Activated naive CD4-positive, alpha-beta T cell treated with anti-CD3 and anti-CD28 coated beads for 36 hours (primary cell): Measurements from ENCODE around the gene CACNB4. TPM values are rescaled to one million over a fixed set of nuclear protein-coding genes. Genes with fewer than 3 reads are reported as not detected.

Experiments used
- CTCF ChIA-PET: fragments of 350-600 bp; sonication (Branson Sonifier 250); formaldehyde crosslinking; loops from one replicate; lab custom pipeline; 2021; ENCODE audit warnings: antibody characterized with exemption; lab: Charles Lee
- DNase-seq: peaks from one replicate; pipeline ENCODE4 v3.0.0-alpha.2; 2020
- H3K27ac Mint-ChIP-seq: one replicate; pipeline ENCODE4 v1.8.0; 2021; ENCODE audit warnings: mild to moderate bottlenecking, mixed read lengths
- H3K27me3 Mint-ChIP-seq: one replicate; pipeline ENCODE4 v1.8.0; 2021; ENCODE audit warnings: low read depth, mixed read lengths
- H3K36me3 Mint-ChIP-seq: one replicate; pipeline ENCODE4 v1.8.0; 2021; ENCODE audit warnings: low read depth, mixed read lengths
- H3K4me1 Mint-ChIP-seq: one replicate; pipeline ENCODE4 v1.8.0; 2021; ENCODE audit warnings: low read depth, mixed read lengths
- H3K4me3 Mint-ChIP-seq: one replicate; pipeline ENCODE4 v1.8.0; 2021; ENCODE audit warnings: mild to moderate bottlenecking, moderate library complexity, mixed read lengths
- H3K9me3 Mint-ChIP-seq: one replicate; pipeline ENCODE4 v1.8.0; 2021; ENCODE audit warnings: mixed read lengths
- intact Hi-C: fragments of 100-400 bp; cut with micrococcal nuclease; formaldehyde crosslinking; loops from one replicate; pipeline ENCODE4 v1.15.1; 2023
- total RNA-seq, 2 experiments: library from RNA; stranded (reverse); gene quantifications; one replicate each; pipeline ENCODE4 v1.2.3, GENCODE V29; 2021

CACNB4 gene
- total RNA-seq, 2 experiments from 2014 or later: 0.10 to 0.15 TPM

DNA sequence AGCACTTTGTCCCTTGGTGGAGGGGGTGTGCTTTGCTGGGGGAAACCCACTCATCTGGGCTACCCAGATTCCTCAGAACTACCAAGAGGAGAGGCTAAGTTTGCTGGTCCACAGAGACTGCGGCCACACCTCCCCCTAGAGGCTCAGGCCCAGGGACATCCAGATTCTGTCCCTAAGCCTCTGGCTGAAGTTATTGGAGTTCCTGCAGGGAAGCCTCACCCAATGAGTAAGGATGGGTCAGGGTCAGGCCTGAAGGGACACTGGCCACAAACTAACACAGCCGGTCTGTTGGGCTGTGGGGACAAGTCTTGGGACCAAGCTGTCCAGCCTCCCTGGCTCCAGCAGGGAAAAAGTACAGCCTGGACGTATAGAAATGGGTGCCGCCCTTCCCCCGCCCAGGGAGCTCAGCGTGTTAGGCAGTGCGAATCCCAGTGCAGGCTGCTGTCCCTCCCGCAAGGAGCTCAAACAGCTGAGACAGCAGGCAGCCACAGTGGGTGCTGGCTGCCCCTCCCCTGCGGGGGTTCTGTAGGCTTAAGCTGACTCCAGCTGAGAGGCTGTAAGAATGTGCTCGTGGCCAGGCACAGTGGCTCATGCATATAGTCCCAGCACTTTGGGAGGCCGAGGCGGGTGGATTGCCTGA lies 183.7 kb downstream of the CACNB4 start:
- no peaks in the 10 kb centered on the region for H3K4me1 Mint-ChIP-seq
- DNase-seq: no peak
- intact Hi-C loops: no loop called here
- CTCF ChIA-PET: interaction anchor here (0.7 kb wide), 1 partner anchor 30 kb away, joined by 3 read pairs; no protein-coding TSS in a partner anchor
- H3K4me3 Mint-ChIP-seq: no peak overlapping the region
- no peaks in the 10 kb centered on the region for H3K9me3 Mint-ChIP-seq
- H3K27ac Mint-ChIP-seq: no peak overlapping the region
- no peaks in the 10 kb centered on the region for H3K36me3 Mint-ChIP-seq
- H3K27me3 Mint-ChIP-seq: peaks cover 24% of the 10 kb centered on the region

DNA sequence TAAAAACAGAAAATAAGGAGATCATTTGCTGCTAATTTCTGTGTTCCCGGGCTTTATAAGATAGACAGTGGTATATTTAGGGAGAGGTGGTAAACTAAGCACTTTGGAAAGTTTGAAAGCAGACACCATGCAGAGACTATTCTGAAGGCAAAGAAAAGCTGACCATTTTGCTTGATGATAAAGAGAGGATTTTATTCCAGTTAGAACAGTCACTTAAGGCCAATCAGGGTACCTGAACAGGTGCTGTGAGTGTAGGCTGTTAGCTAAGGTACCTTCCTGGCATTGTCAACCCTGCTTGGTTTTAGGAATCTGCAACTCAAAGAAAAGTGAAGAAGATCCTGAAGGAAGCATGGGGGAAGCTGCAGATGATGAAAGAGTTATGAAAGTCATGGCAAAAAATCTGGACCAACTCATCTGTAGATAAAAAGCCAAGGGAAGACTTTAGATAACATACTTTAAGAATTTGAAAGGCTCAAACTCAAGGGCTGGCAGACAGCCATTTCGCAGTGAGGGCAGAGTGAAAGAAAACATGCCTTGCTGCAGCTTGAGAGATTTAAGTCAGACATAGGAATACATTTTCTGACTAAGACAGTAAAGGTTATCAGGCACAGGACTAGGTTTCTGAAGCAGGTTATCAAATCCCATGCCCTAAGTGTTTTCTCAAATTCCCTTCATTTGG lies 190.5 kb downstream of the CACNB4 start:
- peaks cover 2% of the 10 kb centered on the region for H3K9me3 Mint-ChIP-seq
- CTCF ChIA-PET: no interaction called here
- peaks cover 16% of the 10 kb centered on the region for H3K27me3 Mint-ChIP-seq
- H3K27ac Mint-ChIP-seq: no peak overlapping the region
- no peak overlapping the region for H3K4me3 Mint-ChIP-seq
- no peaks in the 10 kb centered on the region for H3K36me3 Mint-ChIP-seq
- DNase-seq: no peak
- H3K4me1 Mint-ChIP-seq: no peaks in the 10 kb centered on the region
- intact Hi-C loops: no loop called here

DNA sequence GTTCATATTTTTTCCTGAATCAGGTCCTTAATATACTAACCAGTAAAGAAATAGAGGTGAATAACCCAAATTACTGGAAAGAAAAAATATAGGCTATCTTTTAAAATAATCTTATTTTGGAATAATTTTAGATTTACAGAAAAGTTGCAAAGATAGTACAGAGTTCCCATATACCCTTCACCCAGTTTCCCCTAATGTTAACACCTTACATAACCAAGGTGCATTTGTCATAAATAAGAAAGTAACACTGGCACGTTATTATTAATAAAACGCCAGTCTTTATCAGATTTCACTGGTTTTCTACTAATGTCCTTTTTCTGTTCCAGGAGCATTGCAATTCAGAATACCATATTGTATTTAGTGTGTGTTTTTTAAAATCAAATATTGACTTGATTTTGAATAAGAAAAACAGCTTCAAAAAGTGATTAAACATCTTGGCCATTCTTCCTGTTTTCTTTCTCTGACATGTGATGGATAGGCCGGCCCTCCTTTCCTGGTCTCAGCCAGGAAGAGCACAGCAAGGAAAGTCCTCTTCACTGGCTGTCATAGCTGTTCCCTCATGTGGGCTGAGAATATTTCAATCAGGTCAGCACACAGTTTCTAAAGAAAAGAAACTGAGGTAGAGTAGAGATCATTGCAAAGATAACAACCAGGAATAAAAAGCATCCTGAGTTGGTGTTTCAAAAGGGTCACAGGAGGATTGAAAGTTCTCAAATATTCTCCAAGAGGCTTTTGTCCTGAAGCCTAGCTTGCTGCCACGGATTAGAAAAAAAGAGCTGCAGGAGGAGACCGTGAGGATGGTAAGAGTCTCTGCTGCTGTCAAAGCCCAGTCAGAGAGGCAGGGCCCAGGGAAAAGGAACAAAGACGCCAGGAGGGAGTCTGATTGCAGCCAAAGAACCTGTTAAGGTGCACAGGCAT lies 191.3 kb downstream of the CACNB4 start:
- no peak for DNase-seq
- no peaks in the 10 kb centered on the region for H3K4me1 Mint-ChIP-seq
- H3K9me3 Mint-ChIP-seq: peaks cover 2% of the 10 kb centered on the region
- H3K27ac Mint-ChIP-seq: no peak overlapping the region
- CTCF ChIA-PET: no interaction called here
- peaks cover 12% of the 10 kb centered on the region for H3K27me3 Mint-ChIP-seq
- H3K4me3 Mint-ChIP-seq: no peak overlapping the region
- no peaks in the 10 kb centered on the region for H3K36me3 Mint-ChIP-seq
- intact Hi-C loops: no loop called here

DNA sequence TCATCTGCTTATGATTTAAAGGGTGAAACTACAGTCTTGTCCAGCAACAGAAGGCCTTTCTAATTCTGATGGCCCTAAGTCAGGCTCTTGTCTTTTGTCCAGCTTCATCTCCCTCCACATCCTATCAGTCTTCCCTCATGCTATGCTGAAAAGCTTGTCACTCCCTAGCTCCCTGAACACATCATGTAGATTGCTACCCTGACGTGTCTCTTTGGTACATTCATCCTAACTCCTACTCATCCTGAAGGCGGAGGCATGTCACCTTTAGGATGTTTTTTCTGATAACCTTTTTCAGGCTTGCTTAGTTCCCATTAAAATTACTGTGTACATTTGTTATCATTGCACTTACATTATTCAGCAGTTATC lies 192.2 kb downstream of the CACNB4 start:
- Mint-ChIP-seq H3K27me3 (peaks cover 9% of the 10 kb centered on the region), H3K4me1 (no peaks in the 10 kb centered on the region), H3K4me3 (no peak overlapping the region), H3K27ac (no peak overlapping the region), H3K9me3 (peaks cover 2% of the 10 kb centered on the region), H3K36me3 (no peaks in the 10 kb centered on the region)
- CTCF ChIA-PET: no interaction called here
- intact Hi-C loops: no loop called here
- no peak for DNase-seq

DNA sequence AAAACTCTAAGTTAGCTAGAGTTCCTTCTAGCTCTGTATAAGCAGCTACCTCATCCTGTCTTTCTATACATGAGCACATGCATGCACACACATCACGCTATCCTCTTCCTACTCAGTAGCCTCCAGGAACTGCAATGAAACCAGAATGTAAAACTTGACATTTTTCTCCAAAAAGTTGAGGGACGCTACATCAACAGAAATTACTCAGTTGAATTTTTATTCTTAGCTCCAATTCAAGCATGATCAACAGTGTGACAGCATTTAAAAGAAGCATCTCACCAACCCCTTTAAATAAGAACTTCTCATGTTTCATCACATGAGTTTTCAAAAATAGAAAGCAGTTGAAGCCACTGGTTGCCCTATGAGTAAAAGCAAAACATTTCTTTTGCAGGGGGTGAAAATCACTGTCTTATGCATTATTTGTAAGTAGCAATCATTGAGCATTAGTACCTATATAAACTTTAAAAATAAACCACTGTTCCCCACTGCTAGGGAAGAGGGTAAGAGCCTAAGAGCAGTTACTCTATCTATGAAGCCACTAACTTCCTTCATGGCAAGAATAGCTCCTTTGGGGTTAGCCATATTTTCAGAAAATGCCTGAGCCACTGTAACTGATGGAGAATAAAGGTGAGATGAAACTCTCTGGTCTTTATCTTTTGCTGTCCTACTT lies 192.7 kb downstream of the CACNB4 start:
- no peak for DNase-seq
- no peak overlapping the region for H3K4me3 Mint-ChIP-seq
- CTCF ChIA-PET: no interaction called here
- H3K4me1 Mint-ChIP-seq: no peaks in the 10 kb centered on the region
- H3K36me3 Mint-ChIP-seq: no peaks in the 10 kb centered on the region
- peaks cover 9% of the 10 kb centered on the region for H3K27me3 Mint-ChIP-seq
- intact Hi-C loops: no loop called here
- H3K27ac Mint-ChIP-seq: no peak overlapping the region
- peaks cover 2% of the 10 kb centered on the region for H3K9me3 Mint-ChIP-seq

DNA sequence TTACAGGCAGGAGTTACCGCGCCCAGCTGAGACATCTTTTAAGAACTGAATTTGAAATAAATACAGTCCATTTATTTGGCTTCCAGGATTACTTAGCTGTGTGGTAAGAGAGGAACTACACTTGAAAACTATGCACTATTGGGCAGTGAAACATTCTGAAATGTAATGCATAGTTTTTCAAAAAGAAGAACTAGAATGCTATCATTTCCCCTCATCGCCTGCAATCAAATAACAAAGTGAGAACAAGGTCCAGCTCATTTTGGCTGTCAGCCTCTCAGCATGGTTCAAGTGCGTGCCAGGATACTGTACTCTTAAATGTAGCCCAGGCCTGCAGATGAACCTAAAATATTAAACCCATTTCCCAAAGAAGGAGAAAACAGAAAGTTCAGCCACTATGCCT lies 194.0 kb downstream of the CACNB4 start:
- no peak overlapping the region for H3K27ac Mint-ChIP-seq
- H3K36me3 Mint-ChIP-seq: no peaks in the 10 kb centered on the region
- DNase-seq: no peak
- no peaks in the 10 kb centered on the region for H3K4me1 Mint-ChIP-seq
- peaks cover 2% of the 10 kb centered on the region for H3K9me3 Mint-ChIP-seq
- intact Hi-C loops: no loop called here
- CTCF ChIA-PET: no interaction called here
- no peak overlapping the region for H3K4me3 Mint-ChIP-seq
- peaks cover 3% of the 10 kb centered on the region for H3K27me3 Mint-ChIP-seq

DNA sequence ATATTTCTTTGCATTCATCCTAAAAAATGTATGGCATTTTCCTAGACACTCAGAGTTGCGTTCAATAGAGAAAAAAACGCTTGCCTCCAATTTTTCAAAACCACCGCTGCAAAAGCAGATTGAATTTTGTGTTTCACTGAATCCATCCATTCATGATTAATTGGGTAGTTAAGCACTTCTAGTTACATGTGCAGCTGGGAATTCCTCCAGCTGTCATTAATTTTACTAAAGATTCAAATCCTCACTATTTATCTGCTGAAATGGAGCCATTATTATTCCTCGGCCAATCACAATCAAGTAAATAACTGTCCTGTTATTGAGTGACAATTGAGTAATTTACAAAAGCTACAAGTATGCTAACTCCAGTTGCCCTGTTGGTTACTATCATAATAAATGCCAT lies 194.8 kb downstream of the CACNB4 start:
- H3K36me3 Mint-ChIP-seq: no peaks in the 10 kb centered on the region
- intact Hi-C loops: no loop called here

DNA sequence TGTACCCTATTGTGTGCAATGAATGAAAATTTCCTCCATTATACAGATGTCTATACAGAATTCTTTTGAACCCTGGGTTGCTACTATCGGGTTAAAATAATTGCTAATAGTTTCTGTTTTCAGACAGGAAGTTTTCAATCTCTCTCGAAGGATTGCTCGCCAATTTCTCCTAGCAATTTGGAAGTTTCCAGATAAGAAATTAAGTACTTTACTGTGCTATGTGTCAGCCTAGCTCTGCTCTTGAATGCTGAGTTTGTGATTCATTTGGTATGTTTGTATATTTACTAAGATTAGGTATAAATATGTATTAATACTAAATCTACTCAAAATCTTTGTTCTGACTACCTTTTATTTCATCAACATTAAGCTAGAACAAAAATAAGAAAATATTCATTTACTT lies 196.0 kb downstream of the CACNB4 start:
- CTCF ChIA-PET: no interaction called here
- H3K9me3 Mint-ChIP-seq: no peaks in the 10 kb centered on the region
- H3K27ac Mint-ChIP-seq: no peak overlapping the region
- DNase-seq: no peak
- no peak overlapping the region for H3K4me3 Mint-ChIP-seq
- no peaks in the 10 kb centered on the region for H3K27me3 Mint-ChIP-seq
- no peaks in the 10 kb centered on the region for H3K36me3 Mint-ChIP-seq
- H3K4me1 Mint-ChIP-seq: no peaks in the 10 kb centered on the region
- intact Hi-C loops: no loop called here

More for the DNA sequence above, 194.8 kb downstream of the CACNB4 start:
- Mint-ChIP-seq H3K4me3 (no peak overlapping the region), H3K27ac (no peak overlapping the region), H3K9me3 (no peaks in the 10 kb centered on the region), H3K27me3 (no peaks in the 10 kb centered on the region), H3K4me1 (no peaks in the 10 kb centered on the region)
- CTCF ChIA-PET: no interaction called here
- DNase-seq: no peak

DNA sequence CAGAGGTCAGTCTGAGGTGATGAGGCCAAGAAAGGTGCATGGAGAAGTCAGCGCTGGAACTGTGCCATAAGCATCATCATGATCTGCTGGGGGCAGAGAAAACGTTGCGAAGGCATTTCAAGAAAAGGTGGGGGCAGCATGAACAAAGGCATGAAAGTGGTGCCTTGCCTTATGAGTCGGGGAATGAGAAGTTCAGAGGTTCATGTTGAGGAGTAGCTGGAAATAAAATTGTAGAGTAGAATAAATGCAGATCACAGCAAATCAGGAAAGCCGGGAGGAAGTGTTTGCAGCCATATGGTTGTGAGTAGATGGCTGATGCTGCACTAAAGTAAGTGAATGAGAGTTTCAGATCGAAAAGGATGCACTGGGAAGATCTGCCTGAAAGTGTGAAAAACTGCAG lies 198.5 kb downstream of the CACNB4 start:
- Mint-ChIP-seq H3K4me3 (no peak overlapping the region), H3K36me3 (no peaks in the 10 kb centered on the region), H3K9me3 (no peaks in the 10 kb centered on the region), H3K27me3 (no peaks in the 10 kb centered on the region), H3K27ac (no peak overlapping the region), H3K4me1 (no peaks in the 10 kb centered on the region)
- CTCF ChIA-PET: no interaction called here
- intact Hi-C loops: no loop called here
- no peak for DNase-seq

DNA sequence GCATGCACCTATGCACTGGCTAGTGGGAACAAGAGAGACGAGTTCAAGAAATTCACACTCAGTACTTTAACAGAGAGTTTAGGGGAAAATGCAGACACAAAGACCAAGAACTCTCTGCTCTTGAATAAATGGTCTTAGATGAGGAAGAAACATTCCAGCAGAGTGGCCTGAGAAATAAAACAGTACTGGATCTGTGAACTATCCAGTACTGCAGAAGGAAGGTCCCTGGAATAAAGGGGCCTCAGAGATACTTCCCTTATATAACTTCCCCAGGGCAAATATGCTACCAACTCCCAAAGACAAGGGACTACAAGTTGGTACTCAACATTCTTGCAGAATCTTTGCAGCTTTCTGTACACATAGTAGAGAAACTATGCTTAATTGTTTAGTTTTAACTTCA lies 199.7 kb downstream of the CACNB4 start:
- Mint-ChIP-seq H3K27ac (no peak overlapping the region), H3K4me3 (no peak overlapping the region), H3K9me3 (peaks cover 4% of the 10 kb centered on the region), H3K27me3 (no peaks in the 10 kb centered on the region), H3K4me1 (no peaks in the 10 kb centered on the region), H3K36me3 (no peaks in the 10 kb centered on the region)
- intact Hi-C loops: no loop called here
- CTCF ChIA-PET: no interaction called here
- DNase-seq: no peak

DNA sequence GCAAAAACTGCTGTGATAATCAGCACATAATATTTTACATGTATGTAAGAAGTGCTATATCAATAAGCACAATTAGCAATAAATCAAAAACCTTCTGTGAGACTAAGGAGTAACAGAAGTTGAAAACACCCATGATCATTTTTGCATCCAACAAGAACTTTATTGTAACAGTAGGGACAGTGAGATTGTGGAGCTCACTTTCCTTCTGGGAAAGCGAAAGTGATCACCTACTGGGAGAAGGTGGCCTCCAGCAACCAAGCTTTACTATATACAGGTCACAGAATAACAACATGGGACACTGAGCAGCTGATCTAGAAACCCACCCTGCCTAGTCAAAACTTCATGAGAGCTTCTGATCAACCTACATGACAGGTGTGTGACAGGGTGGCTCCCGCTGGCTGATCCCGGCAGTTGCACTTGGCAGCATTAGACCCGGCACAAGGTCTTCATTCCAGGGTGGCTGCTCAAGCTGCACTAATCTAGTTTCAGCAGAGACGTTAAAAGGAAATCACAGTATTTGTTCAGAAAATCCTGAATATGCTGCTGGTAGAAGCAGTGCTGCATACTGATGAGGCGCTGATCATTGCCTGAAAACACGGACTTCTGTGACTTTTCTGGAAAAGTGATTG lies 207.2 kb downstream of the CACNB4 start:
- H3K4me3 Mint-ChIP-seq: no peak overlapping the region
- H3K4me1 Mint-ChIP-seq: no peaks in the 10 kb centered on the region
- CTCF ChIA-PET: no interaction called here
- intact Hi-C loops: no loop called here
- H3K27me3 Mint-ChIP-seq: peaks cover 2% of the 10 kb centered on the region
- H3K36me3 Mint-ChIP-seq: no peaks in the 10 kb centered on the region
- no peak overlapping the region for H3K27ac Mint-ChIP-seq
- no peak for DNase-seq
- peaks cover 4% of the 10 kb centered on the region for H3K9me3 Mint-ChIP-seq

DNA sequence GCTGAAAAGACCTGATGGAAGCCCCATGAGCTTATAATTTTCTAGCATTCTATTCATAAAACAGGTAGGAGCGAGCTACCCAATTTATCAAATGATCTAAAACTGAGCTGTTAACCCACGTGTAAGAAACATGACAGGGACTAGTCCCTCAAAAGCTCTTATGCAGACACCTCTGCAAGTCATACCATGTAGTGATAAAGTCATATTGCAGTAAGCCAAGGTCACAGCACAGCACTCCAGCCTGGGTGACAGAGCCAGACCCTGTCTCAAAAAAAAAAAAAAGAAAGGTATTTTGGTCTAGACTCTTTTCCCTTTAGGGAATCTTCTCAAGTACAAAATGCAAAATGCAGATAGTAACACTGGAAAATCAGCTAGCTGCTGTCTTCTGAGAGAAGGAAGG lies 211.7 kb downstream of the CACNB4 start:
- no peaks in the 10 kb centered on the region for H3K36me3 Mint-ChIP-seq
- H3K27me3 Mint-ChIP-seq: peaks cover 2% of the 10 kb centered on the region
- DNase-seq: no peak
- no peak overlapping the region for H3K27ac Mint-ChIP-seq
- no peaks in the 10 kb centered on the region for H3K9me3 Mint-ChIP-seq
- H3K4me1 Mint-ChIP-seq: no peaks in the 10 kb centered on the region
- no peak overlapping the region for H3K4me3 Mint-ChIP-seq
- CTCF ChIA-PET: no interaction called here
- intact Hi-C loops: no loop called here
